Nephron (organoid): ENCODE data around the gene CRACR2B.

ENCODE experiments used
- H3K27ac Mint-ChIP-seq, 3 experiments: 2 replicates each; pipeline ENCODE4 v1.8.0; 2020; ENCODE audit warnings: mixed read lengths in 3 of 3, mild to moderate bottlenecking in 2 of 3, moderate library complexity in 1 of 3
- H3K27me3 Mint-ChIP-seq: 2 replicates; pipeline ENCODE4 v1.8.0; 2021; ENCODE audit warnings: low read depth, mild to moderate bottlenecking, moderate library complexity, mixed read lengths
- H3K36me3 Mint-ChIP-seq: 2 replicates; pipeline ENCODE4 v1.8.0; 2020; ENCODE audit warnings: low read depth, mixed read lengths
- H3K4me1 Mint-ChIP-seq: 2 replicates; pipeline ENCODE4 v1.8.0; 2020; ENCODE audit warnings: mixed read lengths
- H3K4me3 Mint-ChIP-seq, 3 experiments: 2 replicates each; pipeline ENCODE4 v1.8.0; 2020; ENCODE audit warnings: mild to moderate bottlenecking in 3 of 3, mixed read lengths in 3 of 3, moderate library complexity in 2 of 3
- H3K9me3 Mint-ChIP-seq: 2 replicates; pipeline ENCODE4 v1.8.0; 2020; ENCODE audit warnings: mixed read lengths
- TF ChIP-seq, protein P1 (sequence below), 3 experiments: fragments of 200-600 bp; sonication (generic); IDR thresholded peaks; one replicate each; pipeline ENCODE4 v1.5.0; 2021; ENCODE audit warnings: antibody characterized with exemption in 3 of 3; ENCODE audit not compliant: unreplicated experiment in 3 of 3

CRACR2B gene

DNA sequence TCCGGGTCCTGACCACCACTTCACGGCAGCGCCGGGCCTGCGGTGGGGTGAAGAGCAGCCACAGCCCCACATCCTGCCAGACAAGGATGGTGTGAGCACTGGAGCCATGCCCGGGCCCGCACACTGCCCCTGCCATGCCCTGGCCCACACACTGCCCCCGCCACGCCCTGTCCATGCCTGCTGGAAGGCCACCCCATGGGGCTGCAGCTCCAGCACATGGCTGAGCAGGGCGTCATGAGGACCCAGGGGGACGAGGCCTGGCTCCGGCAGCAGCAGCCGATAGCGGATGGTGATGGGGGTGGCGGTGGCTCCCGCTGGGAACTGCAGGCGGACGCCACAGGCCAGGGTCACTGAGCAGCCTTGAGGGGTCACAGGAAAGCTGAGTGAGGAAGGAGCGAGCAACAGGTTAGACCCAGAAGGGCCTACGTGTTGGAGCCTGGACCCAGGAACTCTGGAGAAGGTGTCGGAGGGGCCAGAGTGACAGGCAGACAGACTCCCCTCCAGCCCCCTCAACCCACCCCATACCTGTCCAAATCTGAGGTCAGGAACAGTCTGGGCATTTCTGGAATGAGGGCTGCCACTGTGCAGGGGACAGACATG is 25.6 kb upstream of the CRACR2B start:
- Mint-ChIP-seq H3K27ac (no peak overlapping the region), H3K27me3 (no peaks in the 10 kb centered on the region), H3K9me3 (no peaks in the 10 kb centered on the region), H3K4me1 (peaks cover 4% of the 10 kb centered on the region), H3K4me3 (no peak overlapping the region), H3K36me3 (no peaks in the 10 kb centered on the region)
- TF ChIP-seq, protein P1, sequence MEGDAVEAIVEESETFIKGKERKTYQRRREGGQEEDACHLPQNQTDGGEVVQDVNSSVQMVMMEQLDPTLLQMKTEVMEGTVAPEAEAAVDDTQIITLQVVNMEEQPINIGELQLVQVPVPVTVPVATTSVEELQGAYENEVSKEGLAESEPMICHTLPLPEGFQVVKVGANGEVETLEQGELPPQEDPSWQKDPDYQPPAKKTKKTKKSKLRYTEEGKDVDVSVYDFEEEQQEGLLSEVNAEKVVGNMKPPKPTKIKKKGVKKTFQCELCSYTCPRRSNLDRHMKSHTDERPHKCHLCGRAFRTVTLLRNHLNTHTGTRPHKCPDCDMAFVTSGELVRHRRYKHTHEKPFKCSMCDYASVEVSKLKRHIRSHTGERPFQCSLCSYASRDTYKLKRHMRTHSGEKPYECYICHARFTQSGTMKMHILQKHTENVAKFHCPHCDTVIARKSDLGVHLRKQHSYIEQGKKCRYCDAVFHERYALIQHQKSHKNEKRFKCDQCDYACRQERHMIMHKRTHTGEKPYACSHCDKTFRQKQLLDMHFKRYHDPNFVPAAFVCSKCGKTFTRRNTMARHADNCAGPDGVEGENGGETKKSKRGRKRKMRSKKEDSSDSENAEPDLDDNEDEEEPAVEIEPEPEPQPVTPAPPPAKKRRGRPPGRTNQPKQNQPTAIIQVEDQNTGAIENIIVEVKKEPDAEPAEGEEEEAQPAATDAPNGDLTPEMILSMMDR (IDR thresholded peaks at IDR 0.05; ENCODE audit: unreplicated experiment in 3 of 3) = no peak

DNA sequence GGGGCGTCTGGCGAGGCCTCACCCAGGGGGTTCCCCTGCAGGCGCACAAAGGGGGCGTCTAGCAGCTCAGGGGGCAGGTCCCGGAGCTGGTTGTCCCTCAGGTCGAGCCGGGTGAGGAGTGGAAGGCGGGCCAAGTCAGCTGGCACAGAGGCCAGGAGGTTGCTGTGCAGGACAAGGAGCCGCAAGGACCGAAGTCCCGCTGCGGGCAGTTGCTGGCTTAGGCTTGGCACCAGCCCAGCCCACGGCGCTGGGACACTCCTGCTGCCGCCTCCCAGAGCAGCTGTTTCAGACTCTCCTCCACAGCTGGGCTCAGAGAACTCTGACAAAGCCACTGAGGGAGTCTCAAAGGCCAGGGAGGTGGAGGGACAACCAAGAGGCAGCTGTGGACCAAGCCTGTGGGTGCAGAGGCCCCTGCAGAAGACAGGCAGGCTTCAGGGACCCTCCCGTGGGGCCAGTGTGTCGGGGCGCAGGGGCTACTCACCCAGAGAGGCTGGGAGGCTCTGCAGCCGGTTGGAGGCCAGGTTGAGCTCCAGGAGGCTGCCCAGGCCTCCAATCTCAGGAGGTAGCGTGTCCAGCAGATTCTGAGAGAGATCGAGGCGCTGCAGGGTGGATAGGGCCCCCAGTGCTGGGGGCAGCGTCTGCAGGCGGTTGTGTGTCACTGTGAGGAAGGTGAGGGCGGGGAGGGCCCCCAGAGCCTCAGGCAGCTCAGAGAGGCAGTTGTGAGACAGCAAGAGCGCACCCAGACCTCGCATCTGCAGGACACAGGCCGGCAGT is 24.8 kb upstream of the CRACR2B start:
- TF ChIP-seq, protein P1 (IDR thresholded peaks at IDR 0.05; ENCODE audit: unreplicated experiment in 3 of 3) = no peak
- no peaks in the 10 kb centered on the region for H3K36me3 Mint-ChIP-seq
- no peak overlapping the region for H3K27ac Mint-ChIP-seq
- no peaks in the 10 kb centered on the region for H3K27me3 Mint-ChIP-seq
- peak overlapping the region; percentile 25 to 79 (median 52) for H3K4me3 Mint-ChIP-seq
- H3K9me3 Mint-ChIP-seq = no peaks in the 10 kb centered on the region
- peaks cover 3% of the 10 kb centered on the region for H3K4me1 Mint-ChIP-seq

- TF ChIP-seq, protein P1 (IDR thresholded peaks at IDR 0.05; ENCODE audit: unreplicated experiment in 3 of 3) = no peak
- Mint-ChIP-seq H3K9me3 (no peaks in the 10 kb centered on the region), H3K36me3 (no peaks in the 10 kb centered on the region), H3K27me3 (no peaks in the 10 kb centered on the region), H3K4me3 (peak overlapping the region in 2 of 3 experiments; percentile 25 to 79), H3K4me1 (peaks cover 5% of the 10 kb centered on the region), H3K27ac (no peak overlapping the region)
Observed at GRCh38 chr11:803467-803742, 24.3 kb upstream of the CRACR2B start.

DNA sequence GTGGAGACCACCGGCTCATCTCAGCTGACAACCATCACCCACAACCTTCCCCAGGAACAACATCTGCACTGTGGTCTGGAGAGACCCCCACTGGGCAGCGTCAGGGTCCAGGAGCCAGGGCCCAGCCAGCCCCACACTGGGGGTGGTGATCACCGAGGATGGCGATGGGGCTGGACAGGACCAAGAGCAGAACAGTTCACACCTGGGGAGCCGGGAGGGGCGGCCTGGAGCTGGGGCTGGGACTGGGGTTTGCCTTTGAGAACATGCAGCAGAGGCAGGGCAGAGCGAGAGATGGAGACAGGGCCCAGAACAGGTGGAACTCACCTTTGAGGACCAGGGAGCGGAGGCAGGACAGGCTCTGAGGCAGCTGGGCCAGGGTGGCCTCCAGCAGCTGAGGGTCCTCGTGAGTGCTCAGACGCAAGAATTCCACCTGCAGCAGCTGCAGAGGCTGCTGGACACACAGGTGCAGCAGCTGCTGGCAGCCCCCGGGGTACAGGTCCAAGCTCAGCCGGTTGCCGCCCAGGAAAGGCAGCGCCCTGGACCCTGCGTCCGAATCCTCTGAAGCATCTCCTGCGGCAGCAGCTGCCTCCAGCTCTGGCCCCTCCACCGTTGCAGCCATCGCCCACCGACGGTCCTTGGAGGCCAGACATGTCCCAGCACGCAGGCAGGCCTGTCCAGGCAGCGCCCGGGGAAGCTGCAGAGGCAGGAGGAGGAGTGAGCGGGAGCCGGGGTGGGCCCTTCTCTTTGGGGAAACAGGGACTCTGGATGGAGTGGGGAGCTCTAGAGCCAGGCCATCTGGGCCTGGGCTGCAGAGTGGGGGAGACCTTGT is 23.7 kb upstream of the CRACR2B start:
- H3K36me3 Mint-ChIP-seq = no peaks in the 10 kb centered on the region
- TF ChIP-seq, protein P1 (IDR thresholded peaks at IDR 0.05; ENCODE audit: unreplicated experiment in 3 of 3) = no peak
- H3K4me1 Mint-ChIP-seq = peaks cover 8% of the 10 kb centered on the region
- peak overlapping the region in 1 of 3 experiments; percentile 39 for H3K27ac Mint-ChIP-seq
- no peaks in the 10 kb centered on the region for H3K27me3 Mint-ChIP-seq
- H3K9me3 Mint-ChIP-seq = no peaks in the 10 kb centered on the region
- peak overlapping the region; percentile 79 to 84 (median 81) for H3K4me3 Mint-ChIP-seq

DNA sequence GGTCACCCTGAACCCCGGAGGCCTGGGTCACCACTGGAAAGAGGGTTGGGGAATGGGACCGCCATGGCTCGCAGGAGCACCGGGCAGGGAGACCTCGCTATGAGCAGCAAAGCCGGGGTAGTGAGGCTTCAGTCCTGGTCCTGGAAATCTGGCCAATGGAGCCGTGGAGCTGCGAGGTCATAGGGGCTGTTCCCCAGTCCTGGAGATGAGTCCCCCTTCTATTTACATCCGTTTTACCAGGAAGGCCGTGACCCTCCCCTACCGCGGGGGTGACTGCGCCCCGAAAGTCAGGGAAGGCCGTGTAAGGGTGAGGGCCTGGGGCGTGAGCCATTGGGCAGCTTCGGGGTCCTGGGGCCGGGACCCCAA is 23.1 kb upstream of the CRACR2B start:
- peaks cover 10% of the 10 kb centered on the region for H3K4me1 Mint-ChIP-seq
- H3K9me3 Mint-ChIP-seq = no peaks in the 10 kb centered on the region
- H3K4me3 Mint-ChIP-seq = peak overlapping the region; percentile 79 to 84 (median 81)
- H3K36me3 Mint-ChIP-seq = no peaks in the 10 kb centered on the region
- TF ChIP-seq, protein P1 (IDR thresholded peaks at IDR 0.05; ENCODE audit: unreplicated experiment in 3 of 3) = no peak
- no peaks in the 10 kb centered on the region for H3K27me3 Mint-ChIP-seq
- H3K27ac Mint-ChIP-seq = peak overlapping the region in 1 of 3 experiments; percentile 39
